ENCODE data around the gene METAP2.
A peak's percentile ranks its signal among the peaks of the same experiment; 100 is the strongest.
"Not testable (repeated sequence)": the region's sequence is repeated elsewhere in the genome, so short reads cannot be mapped to it uniquely, and the experiment has no call there.

METAP2 gene

DNA sequence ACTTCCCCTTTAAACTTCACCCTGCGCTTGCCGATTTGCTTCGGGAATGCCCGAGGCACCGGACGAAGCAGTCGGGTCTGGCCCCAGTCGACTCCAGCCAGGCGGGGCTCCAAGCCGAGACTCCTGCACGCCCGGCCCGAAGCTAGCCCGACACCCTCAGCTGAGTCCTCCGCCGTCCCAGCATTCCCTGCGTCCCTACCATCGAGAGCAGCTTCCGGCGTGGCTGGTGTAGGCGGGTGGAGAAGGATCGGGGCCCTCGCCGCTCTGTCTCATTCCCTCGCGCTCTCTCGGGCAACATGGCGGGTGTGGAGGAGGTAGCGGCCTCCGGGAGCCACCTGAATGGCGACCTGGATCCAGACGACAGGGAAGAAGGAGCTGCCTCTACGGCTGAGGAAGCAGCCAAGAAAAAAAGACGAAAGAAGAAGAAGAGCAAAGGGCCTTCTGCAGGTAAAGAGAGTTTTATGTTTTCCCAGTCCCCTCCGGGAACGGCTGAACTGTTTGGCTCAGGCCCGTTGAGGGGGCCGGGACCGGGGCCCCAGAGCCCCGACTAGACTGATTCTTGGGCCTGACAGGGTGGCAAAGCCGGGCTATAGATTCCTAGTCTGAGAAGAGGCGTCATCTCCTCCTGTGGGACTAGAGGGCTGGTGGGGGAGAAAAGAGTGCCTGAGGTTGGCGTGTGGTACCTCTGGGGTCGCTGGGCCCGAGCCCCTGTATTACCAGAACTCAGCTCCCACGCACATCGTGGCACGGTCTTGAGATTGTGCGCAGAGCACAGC is at the start of gene METAP2:
TSS of gene METAP2 (plus strand) at position 269 of the 776 bp plus-strand sequence. CDS start at position 297, 28 bp downstream.
- peak; percentile 97 for DNase-seq (ENCODE audit: low spot score)

DNA sequence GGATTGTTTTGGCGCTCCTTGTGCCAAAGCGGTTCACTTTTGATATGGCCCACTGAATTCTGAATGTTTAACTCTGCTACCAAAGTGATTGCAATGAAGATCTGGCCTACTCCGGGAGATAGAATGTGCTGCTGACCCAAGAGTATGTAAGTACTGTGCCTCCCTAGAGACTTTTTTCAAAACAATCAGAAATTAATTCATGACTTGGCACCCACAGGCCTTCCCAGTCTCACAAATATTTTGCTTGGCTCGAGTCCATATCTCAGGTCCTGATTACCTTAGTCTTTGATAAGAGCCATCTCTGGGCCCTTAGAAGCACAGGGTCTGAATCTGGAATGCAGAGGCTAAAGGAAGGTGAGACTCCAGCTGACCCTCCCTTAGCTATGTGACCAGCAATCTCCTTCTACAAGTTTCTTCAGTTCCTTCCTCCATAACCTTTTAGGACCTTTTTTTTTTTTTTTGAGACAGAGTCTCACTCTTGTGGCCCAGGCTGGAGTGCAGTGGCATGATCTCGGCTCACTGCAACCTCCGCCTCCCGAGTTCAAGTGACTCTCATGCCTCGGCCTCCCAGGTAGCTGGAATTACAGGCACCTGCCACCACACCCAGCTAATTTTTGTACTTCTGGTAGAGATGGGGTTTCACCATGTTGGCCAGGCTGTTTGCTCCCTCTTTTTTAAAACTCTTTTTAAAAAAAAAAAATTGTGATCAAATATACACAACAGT is 49.5 kb upstream of the METAP2 start:
- no peak for DNase-seq (ENCODE audit: low spot score)

DNA sequence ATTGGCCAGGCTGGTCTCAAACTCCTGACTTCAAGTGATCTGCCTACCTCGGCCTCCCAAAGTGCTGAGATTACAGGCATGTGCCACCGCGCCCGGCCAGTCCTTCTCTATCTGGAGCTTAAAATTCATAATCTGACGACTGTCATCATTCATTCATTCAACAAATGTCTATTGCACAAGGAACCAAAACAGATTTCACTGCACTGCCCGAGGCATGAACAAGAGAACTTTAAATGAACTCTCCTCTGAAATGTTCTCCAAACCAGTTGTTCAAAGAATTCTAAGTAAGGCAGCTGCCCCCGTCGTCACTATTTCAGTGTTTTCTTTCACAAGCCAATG is 44.8 kb upstream of the METAP2 start:
- DNase-seq (ENCODE audit: low spot score) = no peak

DNA sequence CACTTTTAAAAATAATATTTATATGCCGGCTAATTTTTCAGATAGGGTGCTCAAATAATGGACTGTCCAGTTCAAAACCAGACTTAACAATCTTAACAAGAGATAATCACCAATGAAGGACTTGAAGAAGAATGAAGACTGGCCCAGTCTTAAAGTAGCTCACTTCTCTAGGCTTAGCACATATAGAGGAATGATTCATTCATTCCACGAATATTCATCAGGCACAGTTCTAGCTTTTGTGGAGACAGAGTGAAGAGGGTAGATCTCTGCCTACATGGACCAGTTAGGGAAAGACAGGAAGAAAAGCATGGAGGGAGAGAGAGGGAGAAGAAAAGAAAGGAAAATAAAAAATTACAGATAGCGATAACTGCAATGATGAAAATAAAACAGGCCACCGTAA is 42.8 kb upstream of the METAP2 start:
- DNase-seq (ENCODE audit: low spot score) = no peak

GRCh38 chr12:95435355-95435754 is 38.6 kb upstream of the METAP2 start:
- no peak for DNase-seq (ENCODE audit: low spot score)

GRCh38 chr12:95437565-95437964 is 36.4 kb upstream of the METAP2 start:
- DNase-seq (ENCODE audit: low spot score) = no peak

GRCh38 chr12:95439461-95440230 is 34.3 kb upstream of the METAP2 start:
- no peak for DNase-seq (ENCODE audit: low spot score)

GRCh38 chr12:95440401-95440800 is 33.6 kb upstream of the METAP2 start:
- no peak for DNase-seq (ENCODE audit: low spot score)

- no peak for DNase-seq (ENCODE audit: low spot score)
Measured at GRCh38 chr12:95443459-95443858, 30.5 kb upstream of the METAP2 start.

DNA sequence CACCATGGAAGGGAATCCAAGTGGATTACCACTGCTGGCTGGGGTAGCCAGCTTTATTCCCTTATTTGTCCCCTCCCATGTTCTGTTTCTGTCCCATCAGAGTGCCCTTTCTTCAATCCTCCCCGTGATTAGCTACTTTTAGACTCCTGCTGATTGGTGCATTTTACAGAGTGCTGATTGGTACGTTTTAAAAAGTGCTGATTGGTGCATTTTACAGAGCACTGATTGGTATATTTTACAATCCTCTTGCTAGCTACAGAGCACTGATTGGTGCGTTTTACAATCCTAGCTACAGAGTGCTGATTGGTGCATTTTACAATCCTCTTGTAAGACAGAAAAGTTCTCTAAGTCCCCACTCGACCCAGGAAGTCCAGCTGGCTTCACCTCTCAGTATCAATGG is 28.9 kb upstream of the METAP2 start:
- not testable (repeated sequence) for DNase-seq (ENCODE audit: low spot score)

GRCh38 chr12:95445884-95446505 is 28.0 kb upstream of the METAP2 start:
- no peak for DNase-seq (ENCODE audit: low spot score)

- DNase-seq (ENCODE audit: low spot score) = peak; percentile 49
Measured at GRCh38 chr12:95446506-95446900, 27.4 kb upstream of the METAP2 start.

DNA sequence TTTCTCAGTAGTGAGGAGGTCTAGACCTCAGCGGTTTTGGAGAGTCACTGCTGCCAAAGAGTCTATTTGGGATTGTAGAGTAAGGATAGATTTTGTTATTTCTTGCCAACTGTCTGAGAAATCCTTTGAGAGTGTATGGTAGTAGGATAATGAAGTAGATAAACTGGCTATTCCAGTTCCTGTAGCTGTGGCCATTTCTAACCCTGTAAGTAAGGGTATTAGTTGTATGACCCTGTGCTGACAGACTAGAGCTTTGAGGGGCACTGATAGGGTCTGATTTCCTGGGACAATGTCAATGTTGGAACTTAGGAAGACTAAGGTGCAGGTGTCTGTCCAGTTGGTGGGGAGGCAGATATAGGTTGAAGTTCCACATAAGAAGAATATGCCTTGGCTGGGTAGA is 24.3 kb upstream of the METAP2 start:
- DNase-seq (ENCODE audit: low spot score) = not testable (repeated sequence)

GRCh38 chr12:95452501-95452900 is 21.5 kb upstream of the METAP2 start:
- not testable (repeated sequence) for DNase-seq (ENCODE audit: low spot score)

- not testable (repeated sequence) for DNase-seq (ENCODE audit: low spot score)
Measured at GRCh38 chr12:95453881-95454280, 20.1 kb upstream of the METAP2 start.

GRCh38 chr12:95454780-95455215 is 19.2 kb upstream of the METAP2 start:
- DNase-seq (ENCODE audit: low spot score) = not testable (repeated sequence)

DNA sequence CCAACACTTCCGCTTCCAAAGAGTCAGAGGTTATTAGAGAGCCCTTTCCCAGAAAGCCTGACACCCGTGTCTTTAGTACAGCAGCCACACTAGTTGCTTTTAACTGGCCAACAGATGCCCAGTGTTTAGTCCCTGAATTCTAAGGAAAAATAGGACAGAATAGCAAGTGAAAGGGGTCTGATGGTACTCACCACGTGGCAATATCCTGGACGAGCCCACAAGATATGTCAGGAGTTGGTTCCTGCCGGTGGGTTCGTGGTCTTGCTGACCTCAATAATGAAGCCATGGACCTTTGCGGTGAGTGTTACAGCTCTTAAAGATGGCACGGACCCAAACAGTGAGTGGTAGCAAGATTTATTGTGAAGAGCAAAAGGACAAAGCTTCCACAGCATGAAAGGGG is 16.3 kb upstream of the METAP2 start:
- not testable (repeated sequence) for DNase-seq (ENCODE audit: low spot score)

DNA sequence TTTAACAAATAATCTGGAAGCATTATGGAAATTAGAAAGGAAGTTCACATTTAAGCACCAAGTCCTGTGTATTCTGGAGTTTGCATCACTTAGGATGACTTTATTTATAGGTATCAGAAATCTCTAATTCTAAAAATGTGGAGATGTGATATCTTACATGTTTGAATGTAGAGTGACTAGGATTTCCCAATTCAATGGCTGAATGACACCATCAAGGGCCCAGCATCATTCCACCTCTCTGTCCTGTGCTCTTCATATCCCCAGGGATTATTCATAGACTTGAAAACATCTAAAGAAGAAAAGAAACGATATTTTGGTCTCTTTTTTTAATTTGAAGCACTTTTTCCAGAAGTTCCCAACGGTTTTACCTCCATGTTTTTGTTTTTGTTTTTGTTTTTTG is 15.2 kb upstream of the METAP2 start:
- DNase-seq (ENCODE audit: low spot score) = no peak

- DNase-seq (ENCODE audit: low spot score) = no peak
Measured at GRCh38 chr12:95459310-95459709, 14.6 kb upstream of the METAP2 start.

GRCh38 chr12:95460105-95460504 is 13.8 kb upstream of the METAP2 start:
- DNase-seq (ENCODE audit: low spot score) = no peak

DNA sequence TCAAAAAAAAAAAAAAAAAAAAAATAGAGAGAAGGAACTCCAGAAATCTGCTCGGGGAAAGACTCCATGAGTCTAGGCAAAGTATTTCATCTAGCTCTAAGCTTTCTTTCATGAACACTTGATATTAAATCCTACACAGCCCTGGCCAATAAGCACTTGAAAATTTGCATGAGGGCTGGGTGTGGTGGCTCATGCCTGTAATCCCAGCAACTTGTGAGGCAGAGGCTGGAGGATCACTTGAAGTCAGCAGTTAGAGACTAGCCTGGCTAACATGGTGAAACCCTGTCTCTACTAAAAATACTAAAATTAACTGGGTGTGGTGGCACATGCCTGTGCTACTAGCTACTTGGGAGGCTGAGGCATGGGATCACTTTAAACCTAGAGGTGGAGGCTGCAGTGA is 13.1 kb upstream of the METAP2 start:
- no peak for DNase-seq (ENCODE audit: low spot score)

- no peak for DNase-seq (ENCODE audit: low spot score)
Measured at GRCh38 chr12:95462081-95462480, 11.9 kb upstream of the METAP2 start.

Measured in GM03348 (cell line).